ENCODE results near the gene C6orf47. TPM values are rescaled to one million over a fixed set of nuclear protein-coding genes. Genes with fewer than 3 reads are reported as not detected.

Gene C6orf47
- total and polyA plus RNA-seq, 2 experiments from 2014 or later: 24.5 to 29.2 TPM

GRCh38 chr6:31661262-31662123 is 915 bp upstream of the C6orf47 start:
- Histone ChIP-seq H3K36me3 (no peaks in the 10 kb centered on the region), H3K27me3 (no peaks in the 10 kb centered on the region), H3K4me3 (peak overlapping the region; percentile 79), H3K4me1 (ENCODE audit: low read depth) (peaks cover 25% of the 10 kb centered on the region), H3K9me3 (ENCODE audit: low read depth) (no peaks in the 10 kb centered on the region), H3K27ac (peak overlapping the region; percentile 88)
- DNase-seq (ENCODE audit: low read depth in 1 of 2, low spot score in 1 of 2): no peak
- TF ChIP-seq CTCF (IDR thresholded peaks at IDR 0.05; ENCODE audit: low read depth, low read length): no peak

DNA sequence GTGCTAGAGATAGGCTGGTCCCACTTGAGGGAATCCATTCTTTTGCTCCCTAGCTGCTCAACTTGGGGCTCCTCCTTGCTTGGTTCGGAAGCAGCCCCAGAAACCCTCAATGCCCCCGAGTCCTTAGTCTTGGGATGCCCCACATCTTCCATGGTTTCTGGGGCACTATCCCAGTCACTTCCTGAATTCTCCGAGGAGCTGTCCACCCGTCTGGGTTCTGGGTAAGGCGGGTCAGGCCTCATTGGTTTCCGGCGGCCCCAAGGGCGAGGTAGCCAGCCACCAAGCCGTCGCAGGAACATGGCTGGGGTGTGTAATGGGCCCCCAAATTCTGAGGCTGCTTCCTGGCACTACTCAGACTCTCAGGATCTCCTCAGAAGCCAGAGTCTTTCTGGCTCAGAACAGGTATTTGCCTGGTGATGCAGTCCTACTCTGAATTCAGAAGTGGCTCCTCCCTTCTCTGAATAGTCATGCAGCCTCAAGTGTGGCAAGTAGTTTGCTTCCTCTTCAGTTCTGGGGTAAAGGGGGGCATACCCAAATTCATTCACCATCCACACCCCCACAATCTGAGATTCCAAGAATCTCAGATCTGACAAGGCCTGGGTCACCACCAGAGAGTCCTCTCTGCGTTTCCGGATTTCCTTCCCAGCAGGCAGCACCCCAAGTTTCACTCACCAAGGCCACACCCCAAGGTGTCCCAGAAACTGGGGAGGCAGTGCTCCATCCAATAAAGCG is 763 bp downstream of the C6orf47 start:
- DNase-seq (ENCODE audit: low read depth in 1 of 2, low spot score in 1 of 2): peak; percentile 23 to 28
- Histone ChIP-seq H3K27ac (peak overlapping the region; percentile 88), H3K4me3 (peak overlapping the region; percentile 79), H3K36me3 (no peaks in the 10 kb centered on the region), H3K27me3 (no peaks in the 10 kb centered on the region), H3K9me3 (ENCODE audit: low read depth) (no peaks in the 10 kb centered on the region), H3K4me1 (ENCODE audit: low read depth) (peaks cover 25% of the 10 kb centered on the region)
- no peak for TF ChIP-seq CTCF (IDR thresholded peaks at IDR 0.05; ENCODE audit: low read depth, low read length)

DNA sequence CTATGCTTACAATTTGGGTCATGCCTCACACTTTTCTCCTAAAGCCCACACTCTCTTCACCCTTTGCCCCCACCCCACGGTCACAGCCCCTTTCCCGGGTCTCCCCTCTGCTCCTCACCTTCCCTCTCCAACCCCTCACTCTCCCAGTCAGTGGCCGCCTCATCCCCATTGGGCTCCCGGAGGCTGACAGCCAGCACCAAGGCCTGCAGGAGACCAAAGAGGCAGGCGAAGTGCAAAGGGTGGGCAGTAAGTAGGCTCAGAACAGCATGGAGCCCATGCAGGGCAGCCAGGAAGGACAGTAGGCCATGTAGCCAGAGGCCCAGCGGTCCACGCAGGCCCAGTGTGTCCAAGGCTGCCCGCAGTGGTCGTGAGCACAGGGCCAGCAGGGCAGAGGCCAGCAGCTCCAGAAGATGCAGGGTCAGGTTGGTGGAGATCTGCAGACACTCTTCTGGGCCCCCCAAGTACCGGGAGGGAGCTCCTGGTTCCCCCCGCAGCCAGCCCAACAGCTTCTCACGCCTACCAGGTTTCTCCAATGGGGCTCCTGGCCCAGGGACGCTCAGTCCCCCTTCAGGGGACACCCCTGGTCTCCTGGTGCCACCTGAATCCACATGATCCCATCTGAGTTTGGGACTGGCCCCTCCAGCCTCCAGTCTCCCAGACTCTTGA is 1.5 kb downstream of the C6orf47 start:
- H3K27me3 ChIP-seq: no peaks in the 10 kb centered on the region
- TF ChIP-seq CTCF (IDR thresholded peaks at IDR 0.05; ENCODE audit: low read depth, low read length): no peak
- H3K4me3 ChIP-seq: peak overlapping the region; percentile 79
- H3K27ac ChIP-seq: peak overlapping the region; percentile 88
- no peaks in the 10 kb centered on the region for H3K36me3 ChIP-seq
- DNase-seq (ENCODE audit: low read depth in 1 of 2, low spot score in 1 of 2): no peak
- H3K9me3 ChIP-seq (ENCODE audit: low read depth): no peaks in the 10 kb centered on the region
- peaks cover 23% of the 10 kb centered on the region for H3K4me1 ChIP-seq (ENCODE audit: low read depth)

GRCh38 chr6:31658158-31658688 is 2.4 kb downstream of the C6orf47 start:
- no peak for DNase-seq (ENCODE audit: low read depth in 1 of 2, low spot score in 1 of 2)
- Histone ChIP-seq H3K4me1 (ENCODE audit: low read depth) (peaks cover 14% of the 10 kb centered on the region), H3K36me3 (no peaks in the 10 kb centered on the region), H3K4me3 (no peak overlapping the region), H3K9me3 (ENCODE audit: low read depth) (no peaks in the 10 kb centered on the region), H3K27me3 (no peaks in the 10 kb centered on the region), H3K27ac (no peak overlapping the region)
- no peak for TF ChIP-seq CTCF (IDR thresholded peaks at IDR 0.05; ENCODE audit: low read depth, low read length)

DNA sequence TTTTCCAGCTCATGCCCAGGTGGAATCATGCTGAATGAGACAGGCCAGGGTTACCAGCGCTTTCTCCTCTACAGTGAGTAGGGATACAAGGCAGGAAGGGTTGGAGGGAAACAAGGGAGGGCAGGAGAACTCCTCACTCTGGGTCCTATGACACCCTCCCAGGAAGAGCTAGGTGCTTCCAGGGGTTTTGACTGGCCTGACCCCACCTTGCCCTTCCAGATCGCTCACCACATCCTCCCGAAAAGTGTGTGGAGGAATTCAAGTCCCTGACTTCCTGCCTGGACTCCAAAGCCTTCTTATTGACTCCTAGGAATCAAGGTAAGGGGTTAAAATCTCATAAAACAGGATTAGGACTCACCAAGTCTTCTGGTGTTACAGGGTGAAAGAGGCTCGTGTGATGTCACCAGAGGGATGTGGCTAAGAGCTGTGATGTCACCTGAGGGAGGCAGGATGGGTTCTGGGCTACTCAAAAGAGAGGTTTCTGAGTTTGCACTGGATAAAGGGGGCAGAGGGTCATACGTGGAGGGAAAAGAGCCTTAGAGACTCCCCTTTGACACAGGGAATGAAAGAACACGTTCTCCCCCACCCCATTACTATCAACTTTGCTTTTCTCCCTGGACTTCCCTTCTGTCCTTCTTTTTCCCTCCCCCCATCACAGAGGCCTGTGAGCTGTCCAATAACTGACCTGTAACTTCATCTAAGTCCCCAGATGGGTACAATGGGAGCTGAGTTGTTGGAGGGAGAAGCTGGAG is 3.0 kb downstream of the C6orf47 start:
- Histone ChIP-seq H3K9me3 (ENCODE audit: low read depth) (no peaks in the 10 kb centered on the region), H3K36me3 (no peaks in the 10 kb centered on the region), H3K4me3 (no peak overlapping the region), H3K4me1 (ENCODE audit: low read depth) (peaks cover 13% of the 10 kb centered on the region), H3K27me3 (no peaks in the 10 kb centered on the region), H3K27ac (no peak overlapping the region)
- DNase-seq (ENCODE audit: low read depth in 1 of 2, low spot score in 1 of 2): no peak
- TF ChIP-seq CTCF (IDR thresholded peaks at IDR 0.05; ENCODE audit: low read depth, low read length): no peak

Data from cardiac muscle cell (in vitro differentiated cells and primary cell).